IMR-90 (cell line): Measurements from ENCODE around the gene ROBO1. TPM values are rescaled to one million over a fixed set of nuclear protein-coding genes. Genes with fewer than 3 reads are reported as not detected.

Experiments used
- ATAC-seq: fragments of 200-7000 bp; cut with Tn5 transposase; 2 replicates; pipeline ENCODE4 v1.9.1; 2020; ENCODE audit warnings: low read depth, mild to moderate bottlenecking, moderate library complexity
- BruUV-seq: library from RNA; stranded (reverse); fragments of 400-500 nt; replicated peaks from 2 replicates; lab custom pipeline; 2021; lab: Mats Ljungman, UMichigan
- CTCF ChIA-PET: fragments of 300-600 bp; formaldehyde crosslinking; extraction: SDS; loops from one replicate; lab custom pipeline; 2021; ENCODE audit warnings: antibody characterized with exemption; lab: Yijun Ruan, JAX
- POLR2A ChIA-PET: fragments of 300-600 bp; sonication (Branson Sonifier 250); formaldehyde crosslinking; loops from one replicate; lab custom pipeline; 2022; ENCODE audit warnings: antibody characterized with exemption; ENCODE audit not compliant: unreplicated experiment; lab: Charles Lee
- DNase-seq: peaks from one replicate; pipeline ENCODE4 v3.0.0; 2013
- H2AFZ ChIP-seq: replicated peaks from 2 replicates; pipeline ENCODE3; 2013; ENCODE audit warnings: low read length, mild to moderate bottlenecking; ENCODE audit not compliant: poor library complexity
- H2AK5ac ChIP-seq: 2 replicates; pipeline ENCODE4 v1.6.1; 2013; ENCODE audit warnings: low read depth, low read length, inconsistent platforms
- H2AK9ac ChIP-seq: replicated peaks from 2 replicates; pipeline ENCODE3; 2013; ENCODE audit warnings: mild to moderate bottlenecking, low read depth, low read length, moderate library complexity; ENCODE audit not compliant: poor library complexity
- H2BK120ac ChIP-seq: 2 replicates; pipeline ENCODE4 v1.6.1; 2013; ENCODE audit warnings: low read depth, low read length, inconsistent platforms
- H2BK15ac ChIP-seq: 3 replicates; pipeline ENCODE4 v1.6.1; 2013; ENCODE audit warnings: low read depth, low read length, inconsistent platforms
- H2BK20ac ChIP-seq: 2 replicates; pipeline ENCODE4 v1.6.1; 2013; ENCODE audit warnings: low read depth, mild to moderate bottlenecking, inconsistent platforms, low read length, moderate library complexity
- H2BK5ac ChIP-seq: 2 replicates; pipeline ENCODE4 v1.6.1; 2013; ENCODE audit warnings: mild to moderate bottlenecking, low read depth, low read length, inconsistent platforms; ENCODE audit not compliant: poor library complexity, severe bottlenecking
- H3K14ac ChIP-seq: replicated peaks from 2 replicates; pipeline ENCODE4 v1.6.1; 2013; ENCODE audit warnings: low read depth, low read length, inconsistent platforms
- H3K18ac ChIP-seq: 2 replicates; pipeline ENCODE4 v1.6.1; 2013; ENCODE audit warnings: low read depth, low read length, control low read depth
- H3K23ac ChIP-seq: 2 replicates; pipeline ENCODE4 v1.6.1; 2013; ENCODE audit warnings: low read depth, low read length, inconsistent platforms
- H3K27ac ChIP-seq: 2 replicates; pipeline ENCODE4 v1.5.1; 2013; ENCODE audit warnings: mild to moderate bottlenecking, control low read depth, low read length; ENCODE audit not compliant: insufficient read depth
- H3K27me3 ChIP-seq: 2 replicates; pipeline ENCODE4 v1.6.1; 2013; ENCODE audit warnings: low read length; ENCODE audit not compliant: control insufficient read depth, insufficient read depth
- H3K36me3 ChIP-seq: 2 replicates; pipeline ENCODE4 v1.6.1; 2013; ENCODE audit warnings: low read length, mixed read lengths; ENCODE audit not compliant: control insufficient read depth, insufficient read depth
- H3K4ac ChIP-seq: 2 replicates; pipeline ENCODE4 v1.6.1; 2013; ENCODE audit warnings: low read depth, low read length, inconsistent platforms
- H3K4me1 ChIP-seq: 2 replicates; pipeline ENCODE4 v1.6.1; 2013; ENCODE audit warnings: low read length, mixed read lengths; ENCODE audit not compliant: control insufficient read depth, insufficient read depth
- H3K4me2 ChIP-seq: 2 replicates; pipeline ENCODE4 v1.6.1; 2013; ENCODE audit warnings: low read depth, mild to moderate bottlenecking, control low read depth, low read length, moderate library complexity
- H3K4me3 ChIP-seq: 2 replicates; pipeline ENCODE4 v1.5.1; 2013; ENCODE audit warnings: low read depth, mild to moderate bottlenecking, control low read depth, low read length, moderate library complexity; ENCODE audit not compliant: insufficient read depth
- H3K56ac ChIP-seq: 2 replicates; pipeline ENCODE4 v1.6.1; 2013; ENCODE audit warnings: low read length, inconsistent platforms; ENCODE audit not compliant: insufficient read depth; ENCODE audit errors: extremely low read depth
- H3K79me1 ChIP-seq, 2 experiments: 2 replicates each; pipeline ENCODE4 v1.6.1; 2013; ENCODE audit warnings: low read length in 2 of 2, inconsistent platforms in 1 of 2, low read depth in 1 of 2
- H3K9ac ChIP-seq: 2 replicates; pipeline ENCODE4 v1.6.1; 2013; ENCODE audit warnings: low read depth, low read length, control low read depth
- H3K9me1 ChIP-seq: 2 replicates; pipeline ENCODE4 v1.6.1; 2013; ENCODE audit warnings: low read length, inconsistent platforms; ENCODE audit not compliant: insufficient read depth
- H3K9me3 ChIP-seq: 2 replicates; pipeline ENCODE4 v1.6.1; 2013; ENCODE audit warnings: low read length; ENCODE audit not compliant: control insufficient read depth, insufficient read depth
- H4K20me1 ChIP-seq: 2 replicates; pipeline ENCODE4 v1.6.1; 2013; ENCODE audit warnings: low read length, inconsistent platforms; ENCODE audit not compliant: insufficient read depth
- H4K5ac ChIP-seq: 2 replicates; pipeline ENCODE4 v1.6.1; 2013; ENCODE audit warnings: mild to moderate bottlenecking, low read depth, low read length, control low read depth
- H4K8ac ChIP-seq, 2 experiments: 2 replicates each; pipeline ENCODE4 v1.6.1; 2013; ENCODE audit warnings: low read depth in 2 of 2, low read length in 2 of 2, control low read depth in 1 of 2, inconsistent platforms in 1 of 2
- H4K91ac ChIP-seq: 2 replicates; pipeline ENCODE4 v1.6.1; 2013; ENCODE audit warnings: low read depth, low read length, inconsistent platforms; ENCODE audit not compliant: insufficient read depth
- BHLHE40 ChIP-seq: fragments of 150-350 bp; IDR thresholded peaks from 2 replicates; pipeline ENCODE4 v1.6.1; 2016; ENCODE audit warnings: mild to moderate bottlenecking, low read depth, low read length
- CEBPB ChIP-seq: IDR thresholded peaks from 2 replicates; pipeline ENCODE4 v1.6.1; 2012; ENCODE audit warnings: low read depth, low read length, improper control_type of control experiment
- CHD1 ChIP-seq: IDR thresholded peaks from 2 replicates; pipeline ENCODE4 v1.6.1; 2012; ENCODE audit warnings: low read depth, low read length, improper control_type of control experiment
- CTCF ChIP-seq: conservative IDR thresholded peaks from 2 replicates; pipeline ENCODE4 v1.5.1; 2012; ENCODE audit warnings: mild to moderate bottlenecking, low read depth, low read length, improper control_type of control experiment
- ELK1 ChIP-seq: fragments of 150-350 bp; IDR thresholded peaks from 2 replicates; pipeline ENCODE4 v1.6.1; 2016; ENCODE audit warnings: low read depth, mild to moderate bottlenecking, low read length, moderate library complexity, borderline replicate concordance
- FOS ChIP-seq: fragments of 150-350 bp; IDR thresholded peaks from 2 replicates; pipeline ENCODE4 v1.6.1; 2016; ENCODE audit warnings: low read depth, low read length
- MAFK ChIP-seq: IDR thresholded peaks from 2 replicates; pipeline ENCODE4 v1.6.1; 2012; ENCODE audit warnings: low read depth, low read length, improper control_type of control experiment
- MAZ ChIP-seq: IDR thresholded peaks from 2 replicates; pipeline ENCODE4 v1.6.1; 2012; ENCODE audit warnings: low read depth, mild to moderate bottlenecking, low read length, improper control_type of control experiment, moderate library complexity, borderline replicate concordance
- MXI1 ChIP-seq: IDR thresholded peaks from 2 replicates; pipeline ENCODE4 v1.6.1; 2012; ENCODE audit warnings: low read depth, mild to moderate bottlenecking, low read length, moderate library complexity, borderline replicate concordance
- NFE2L2 ChIP-seq: fragments of 150-350 bp; IDR thresholded peaks from 2 replicates; pipeline ENCODE4 v1.6.1; 2016; ENCODE audit warnings: low read depth, mild to moderate bottlenecking, low read length
- POLR2A ChIP-seq: IDR thresholded peaks from 2 replicates; pipeline ENCODE4 v1.6.1; 2012; ENCODE audit warnings: mild to moderate bottlenecking, low read depth, low read length
- RAD21 ChIP-seq: IDR thresholded peaks from 2 replicates; pipeline ENCODE4 v1.6.1; 2012; ENCODE audit warnings: low read length, improper control_type of control experiment
- RCOR1 ChIP-seq: IDR thresholded peaks from 2 replicates; pipeline ENCODE4 v1.6.1; 2012; ENCODE audit warnings: mild to moderate bottlenecking, low read length, improper control_type of control experiment; ENCODE audit not compliant: insufficient replicate concordance
- RFX5 ChIP-seq: IDR thresholded peaks from 2 replicates; pipeline ENCODE4 v1.8.0; 2012; ENCODE audit warnings: low read depth, mild to moderate bottlenecking, low read length, moderate library complexity
- SMC3 ChIP-seq: fragments of 150-350 bp; IDR thresholded peaks from 2 replicates; pipeline ENCODE4 v1.6.1; 2016; ENCODE audit warnings: low read depth, mild to moderate bottlenecking, antibody characterized with exemption, low read length, moderate library complexity
- WGBS, 2 experiments: methylation state at CpG; one replicate each; pipeline versions ENCODE4 v1.1.5 to v1.1.7; 2013; ENCODE audit warnings: missing lambda C conversion rate in 2 of 2; ENCODE audit not compliant: insufficient read length in 1 of 2; ENCODE audit errors: extremely low coverage in 2 of 2; 5-methylcytosine and 5-hydroxymethylcytosine counted together
- dilution Hi-C: fragments of 300-500 bp; cut with HindIII; formaldehyde crosslinking; loops from one replicate; pipeline ENCODE4 v1.14.3; 2018; ENCODE audit warnings: low sequenced_read_pairs; ENCODE audit not compliant: unreplicated experiment
- in situ Hi-C: fragments of 300-500 bp; cut with MboI; formaldehyde crosslinking; loops from 3 replicates; pipeline ENCODE4 v1.14.3; 2019; ENCODE audit warnings: low sequenced_read_pairs, inconsistent platforms, mixed read lengths
- intact Hi-C: fragments of 100-400 bp; cut with micrococcal nuclease; formaldehyde crosslinking; loops from 2 replicates; pipeline ENCODE4 v1.10.0; 2022
- polyA plus RNA-seq, 3 experiments: library from polyadenylated mRNA; depleted of rRNA; stranded (reverse); fragments of >200 nt; gene quantifications; 2 replicates each; pipeline ENCODE4 v1.2.3, GENCODE V29; 2012; ENCODE audit warnings: low replicate concordance in 1 of 3
- total RNA-seq: library from RNA; depleted of rRNA; stranded (reverse); fragments of >200 nt; gene quantifications from 2 replicates; pipeline ENCODE4 v1.2.3, GENCODE V29; 2012
- TF ChIP-seq, protein P1 (sequence below): fragments of 150-350 bp; IDR thresholded peaks from 2 replicates; pipeline ENCODE4 v1.6.1; 2017; ENCODE audit warnings: mild to moderate bottlenecking, antibody characterized with exemption, low read length, low read depth

The ROBO1 gene
- total and polyA plus RNA-seq, 2 of the 4 experiments (the other 2 are of a cell fraction), result 24.1 to 53.9 TPM

- dilution Hi-C loops (no loop called here), in situ Hi-C loops (no loop called here), intact Hi-C loops (no loop called here)
- no peak overlapping the region for H3K27ac ChIP-seq
- no peak overlapping the region for H3K4me3 ChIP-seq
- H4K8ac ChIP-seq, result no peak overlapping the region
- H2BK5ac ChIP-seq, result no peak overlapping the region
- H3K18ac ChIP-seq, result no peak overlapping the region
- no peak overlapping the region for H3K4ac ChIP-seq
- no peak overlapping the region for H4K91ac ChIP-seq
- no peaks in the 10 kb centered on the region for H3K9me3 ChIP-seq
- no peak overlapping the region for H2BK120ac ChIP-seq
- no peaks in the 10 kb centered on the region for H4K20me1 ChIP-seq
- WGBS, 2 experiments, result no CpG with 5 or more reads among the region's 1 CpG
- H2AK5ac ChIP-seq, result no peak overlapping the region
- H2AFZ ChIP-seq, result no peak overlapping the region
- no peaks in the 10 kb centered on the region for H3K36me3 ChIP-seq
- no peak overlapping the region for H3K14ac ChIP-seq
- H2BK15ac ChIP-seq, result no peak overlapping the region
- no peak for DNase-seq
- H3K27me3 ChIP-seq, result no peaks in the 10 kb centered on the region
- H3K9ac ChIP-seq, result no peak overlapping the region
- ChIA-PET CTCF (no interaction called here), POLR2A (no interaction called here)
- no peak overlapping the region for H3K23ac ChIP-seq
- H2BK20ac ChIP-seq, result no peak overlapping the region
- H4K5ac ChIP-seq, result no peak overlapping the region
- no TSS peak for BruUV-seq
- no peak overlapping the region for H3K56ac ChIP-seq
- no peak overlapping the region for H2AK9ac ChIP-seq
- no peaks in the 10 kb centered on the region for H3K9me1 ChIP-seq
- H3K79me1 ChIP-seq, result no peaks in the 10 kb centered on the region
- ATAC-seq, result no peak
- no peaks in the 10 kb centered on the region for H3K4me1 ChIP-seq
- H3K4me2 ChIP-seq, result no peak overlapping the region
- TF ChIP-seq MAZ, result no peak
- TF ChIP-seq, protein P1, sequence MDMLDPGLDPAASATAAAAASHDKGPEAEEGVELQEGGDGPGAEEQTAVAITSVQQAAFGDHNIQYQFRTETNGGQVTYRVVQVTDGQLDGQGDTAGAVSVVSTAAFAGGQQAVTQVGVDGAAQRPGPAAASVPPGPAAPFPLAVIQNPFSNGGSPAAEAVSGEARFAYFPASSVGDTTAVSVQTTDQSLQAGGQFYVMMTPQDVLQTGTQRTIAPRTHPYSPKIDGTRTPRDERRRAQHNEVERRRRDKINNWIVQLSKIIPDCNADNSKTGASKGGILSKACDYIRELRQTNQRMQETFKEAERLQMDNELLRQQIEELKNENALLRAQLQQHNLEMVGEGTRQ, result no peak
- no peak for TF ChIP-seq ELK1
- no peak for TF ChIP-seq CTCF
- TF ChIP-seq SMC3, result no peak
- TF ChIP-seq RFX5, result no peak
- TF ChIP-seq RAD21, result no peak
- no peak for TF ChIP-seq CEBPB
- no peak for TF ChIP-seq CHD1
- TF ChIP-seq BHLHE40, result no peak
- no peak for TF ChIP-seq NFE2L2
- no peak for TF ChIP-seq RCOR1
- no peak for TF ChIP-seq FOS
- no peak for TF ChIP-seq MXI1
- no peak for TF ChIP-seq MAFK
- TF ChIP-seq POLR2A, result no peak
Measured at GRCh38 chr3:79690072-79690471, 77.7 kb downstream of the ROBO1 start.
